Hepatocyte (in vitro differentiated cells): ENCODE measurements around the gene CDK3. TPM values are rescaled to one million over a fixed set of nuclear protein-coding genes. Genes with fewer than 3 reads are reported as not detected.
"Not testable (repeated sequence)": the region's sequence is repeated elsewhere in the genome, so short reads cannot be mapped to it uniquely, and the experiment has no call there.

Experiments
- DNase-seq: peaks from one replicate; pipeline ENCODE4 v3.0.0-alpha.2; 2016; ENCODE audit warnings: low spot score
- H2AFZ ChIP-seq: fragments of 200-600 bp; sonication (generic); 2 replicates; pipeline ENCODE4 v1.6.0; 2016; ENCODE audit warnings: antibody characterized with exemption, mild to moderate bottlenecking
- H3K27ac ChIP-seq: fragments of 200-600 bp; sonication (generic); 2 replicates; pipeline ENCODE4 v1.5.1; 2016; ENCODE audit warnings: mild to moderate bottlenecking
- H3K27me3 ChIP-seq: fragments of 200-600 bp; sonication (generic); 2 replicates; pipeline ENCODE4 v1.6.1; 2016
- H3K36me3 ChIP-seq: fragments of 200-600 bp; sonication (generic); replicated peaks from 2 replicates; pipeline ENCODE4 v1.5.1; 2016; ENCODE audit warnings: low read depth; ENCODE audit not compliant: insufficient read depth
- H3K4me1 ChIP-seq: fragments of 200-600 bp; sonication (generic); 2 replicates; pipeline ENCODE4 v1.5.1; 2016; ENCODE audit warnings: mild to moderate bottlenecking, moderate library complexity; ENCODE audit not compliant: insufficient read depth
- H3K4me2 ChIP-seq: fragments of 200-600 bp; sonication (generic); 2 replicates; pipeline ENCODE4 v1.6.0; 2016
- H3K4me3 ChIP-seq: fragments of 200-600 bp; sonication (generic); 2 replicates; pipeline ENCODE4 v1.5.1; 2016; ENCODE audit warnings: mild to moderate bottlenecking
- H3K79me2 ChIP-seq: fragments of 200-600 bp; sonication (generic); 2 replicates; pipeline ENCODE4 v1.6.0; 2017; ENCODE audit warnings: mild to moderate bottlenecking
- H3K9me2 ChIP-seq: fragments of 200-600 bp; sonication (generic); replicated peaks from 2 replicates; pipeline ENCODE4 v1.6.0; 2017; ENCODE audit warnings: mild to moderate bottlenecking; ENCODE audit not compliant: insufficient read depth
- H3K9me3 ChIP-seq: fragments of 200-600 bp; sonication (generic); 2 replicates; pipeline ENCODE4 v1.5.1; 2016; ENCODE audit warnings: low read depth, mild to moderate bottlenecking
- H4K20me1 ChIP-seq: fragments of 200-600 bp; sonication (generic); 2 replicates; pipeline ENCODE4 v1.6.0; 2016; ENCODE audit warnings: mild to moderate bottlenecking; ENCODE audit not compliant: insufficient read depth, poor library complexity, severe bottlenecking
- EZH2 ChIP-seq: fragments of 200-600 bp; sonication (generic); IDR thresholded peaks from 2 replicates; pipeline ENCODE4 v1.6.1; 2016; ENCODE audit warnings: antibody characterized with exemption, mild to moderate bottlenecking, borderline replicate concordance
- EZH2phosphoT487 ChIP-seq: fragments of 200-600 bp; sonication (generic); IDR thresholded peaks from one replicate; pipeline ENCODE4 v1.6.1; 2018; ENCODE audit warnings: antibody characterized with exemption, mild to moderate bottlenecking, low read depth, moderate library complexity; ENCODE audit not compliant: unreplicated experiment, severe bottlenecking
- WGBS: methylation state at CpG from one replicate; pipeline ENCODE4 v1.1.6; 2016; ENCODE audit warnings: low lambda C conversion rate; ENCODE audit errors: missing lambda C conversion rate; 5-methylcytosine and 5-hydroxymethylcytosine counted together
- polyA plus RNA-seq: library from polyadenylated mRNA; unstranded; fragments of >200 nt; fragmentation: Nextera tagmentation; extraction: Ambion mirVana; gene quantifications from 2 replicates; pipeline ENCODE4 v1.2.1, GENCODE V29; 2016
- total RNA-seq: library from RNA; depleted of rRNA; stranded (reverse); fragments of >200 nt; gene quantifications from 2 replicates; pipeline ENCODE4 v1.2.3, GENCODE V29; 2014
- TF ChIP-seq, protein P1 (sequence below): fragments of 200-600 bp; sonication (generic); IDR thresholded peaks from 2 replicates; pipeline ENCODE4 v1.5.1; 2016; ENCODE audit warnings: antibody characterized with exemption, mild to moderate bottlenecking; ENCODE audit not compliant: poor library complexity

Gene CDK3
- total and polyA plus RNA-seq, 2 experiments from 2014 or later = 7.8 to 10.6 TPM

DNA sequence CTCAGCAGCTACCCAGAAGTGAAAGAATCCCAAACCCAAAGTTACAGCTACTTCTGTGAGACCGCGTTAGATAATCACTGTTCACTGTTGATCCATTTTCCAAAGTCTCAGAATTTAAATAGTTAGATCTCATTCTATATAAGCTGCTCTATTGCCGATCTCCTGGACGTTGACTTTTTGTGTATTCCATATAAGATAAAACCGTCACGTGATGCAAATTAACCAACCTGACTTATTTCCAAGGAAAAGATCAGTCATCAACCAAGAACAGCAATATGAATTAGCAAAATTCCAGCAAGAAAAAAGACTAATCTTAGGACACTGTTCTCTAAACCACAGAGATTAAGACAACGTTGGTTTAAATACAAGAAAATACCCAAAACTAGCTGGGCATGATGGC is 30.0 kb upstream of the CDK3 start:
- Histone ChIP-seq H3K4me3 (no peak overlapping the region), H3K9me2 (no peaks in the 10 kb centered on the region), H4K20me1 (peaks cover 27% of the 10 kb centered on the region), H3K4me2 (no peak overlapping the region), H3K79me2 (peaks cover 92% of the 10 kb centered on the region), H3K27me3 (no peaks in the 10 kb centered on the region), H3K36me3 (no peaks in the 10 kb centered on the region), H3K9me3 (no peaks in the 10 kb centered on the region), H3K27ac (peak overlapping the region; percentile 39), H3K4me1 (peaks cover 1% of the 10 kb centered on the region), H2AFZ (no peak overlapping the region)
- DNase-seq = no peak
- WGBS = 94% methylated on average over 7 of the region's 7 CpGs
- TF ChIP-seq EZH2phosphoT487 (no peak), EZH2 (no peak)
- TF ChIP-seq, protein P1, sequence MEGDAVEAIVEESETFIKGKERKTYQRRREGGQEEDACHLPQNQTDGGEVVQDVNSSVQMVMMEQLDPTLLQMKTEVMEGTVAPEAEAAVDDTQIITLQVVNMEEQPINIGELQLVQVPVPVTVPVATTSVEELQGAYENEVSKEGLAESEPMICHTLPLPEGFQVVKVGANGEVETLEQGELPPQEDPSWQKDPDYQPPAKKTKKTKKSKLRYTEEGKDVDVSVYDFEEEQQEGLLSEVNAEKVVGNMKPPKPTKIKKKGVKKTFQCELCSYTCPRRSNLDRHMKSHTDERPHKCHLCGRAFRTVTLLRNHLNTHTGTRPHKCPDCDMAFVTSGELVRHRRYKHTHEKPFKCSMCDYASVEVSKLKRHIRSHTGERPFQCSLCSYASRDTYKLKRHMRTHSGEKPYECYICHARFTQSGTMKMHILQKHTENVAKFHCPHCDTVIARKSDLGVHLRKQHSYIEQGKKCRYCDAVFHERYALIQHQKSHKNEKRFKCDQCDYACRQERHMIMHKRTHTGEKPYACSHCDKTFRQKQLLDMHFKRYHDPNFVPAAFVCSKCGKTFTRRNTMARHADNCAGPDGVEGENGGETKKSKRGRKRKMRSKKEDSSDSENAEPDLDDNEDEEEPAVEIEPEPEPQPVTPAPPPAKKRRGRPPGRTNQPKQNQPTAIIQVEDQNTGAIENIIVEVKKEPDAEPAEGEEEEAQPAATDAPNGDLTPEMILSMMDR = no peak

DNA sequence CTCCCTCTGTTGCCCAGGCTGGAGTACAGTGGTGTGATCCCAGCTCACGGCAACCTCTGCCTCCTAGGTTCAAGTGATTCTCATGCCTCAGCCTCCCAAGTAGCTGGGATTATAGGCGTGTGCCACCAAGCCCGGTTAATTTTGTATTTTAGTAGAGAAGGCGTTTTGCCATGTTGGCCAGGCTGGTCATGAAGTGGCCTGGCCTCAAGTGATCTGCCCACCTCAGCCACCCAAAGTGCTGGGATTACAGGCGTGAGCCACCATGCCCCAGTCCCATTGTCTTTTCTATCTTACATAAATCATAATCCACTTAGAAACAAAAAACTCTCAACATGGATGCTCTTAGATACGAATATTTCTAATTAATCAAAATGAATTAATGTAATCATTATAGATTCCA is 25.5 kb upstream of the CDK3 start:
- H3K36me3 ChIP-seq, H2AFZ ChIP-seq, H3K9me3 ChIP-seq, H3K4me3 ChIP-seq, H3K9me2 ChIP-seq, DNase-seq, H3K27me3 ChIP-seq: not testable (repeated sequence)
- peaks cover 20% of the 10 kb centered on the region for H3K4me1 ChIP-seq
- peaks cover 13% of the 10 kb centered on the region for H4K20me1 ChIP-seq
- peak overlapping the region; percentile 83 for H3K4me2 ChIP-seq
- 95% methylated on average over 6 of the region's 6 CpGs for WGBS
- peak overlapping the region; percentile 97 for H3K27ac ChIP-seq
- peaks cover 81% of the 10 kb centered on the region for H3K79me2 ChIP-seq

DNA sequence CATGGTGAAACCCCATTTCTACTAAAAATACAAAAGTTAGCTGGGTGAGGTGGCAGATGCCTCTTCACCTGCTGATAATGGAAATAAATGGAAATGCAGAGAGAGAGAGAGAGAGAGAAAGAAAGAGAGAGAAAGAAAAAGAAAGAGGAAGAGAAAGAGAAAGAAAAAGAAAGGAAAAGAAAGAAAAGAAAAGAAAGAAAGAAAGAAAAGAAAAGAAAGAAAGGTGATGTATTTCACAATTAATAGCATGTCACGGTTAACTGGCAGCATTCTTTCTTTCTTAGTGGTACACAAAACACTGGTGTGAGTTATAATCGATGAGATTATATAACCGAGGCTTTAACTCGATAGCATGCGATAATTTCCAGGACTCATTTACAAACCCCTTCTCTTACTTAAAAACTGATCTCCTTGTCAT is 24.9 kb upstream of the CDK3 start:
- H3K79me2 ChIP-seq = peaks cover 81% of the 10 kb centered on the region
- H3K27ac ChIP-seq = peak overlapping the region; percentile 97
- WGBS = 82% methylated on average over 5 of the region's 5 CpGs

DNA sequence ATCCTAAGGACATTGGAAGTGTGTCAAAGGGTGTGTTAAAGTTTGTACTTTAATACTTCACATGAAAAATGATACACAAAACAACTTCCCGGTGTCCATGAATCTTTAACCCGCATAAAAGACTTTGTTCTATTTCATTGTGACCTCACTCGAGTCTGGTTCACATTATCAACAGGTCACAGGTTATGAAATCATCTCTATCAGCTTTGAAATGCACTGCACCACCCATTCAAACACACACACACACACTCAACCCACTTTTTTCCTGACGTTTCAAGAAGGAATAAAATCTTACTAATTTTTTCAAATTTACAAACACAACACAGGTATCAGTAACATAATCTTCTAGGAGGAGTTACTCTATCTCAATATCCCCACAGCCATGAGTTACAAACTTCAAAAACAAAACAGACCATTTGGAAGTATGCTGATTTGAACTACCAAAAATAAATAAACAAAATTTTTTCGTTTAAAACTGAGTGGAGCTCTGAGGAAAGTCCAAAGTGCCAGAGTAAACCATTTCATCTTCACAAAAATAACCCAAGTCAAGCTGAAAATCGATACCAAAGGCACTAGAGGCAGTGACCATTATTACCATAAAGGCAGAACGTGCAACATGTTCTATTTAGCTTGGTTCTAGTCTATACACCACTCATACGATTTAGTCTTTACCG is 24.3 kb upstream of the CDK3 start:
- H2AFZ ChIP-seq = no peak overlapping the region
- H3K27me3 ChIP-seq = no peaks in the 10 kb centered on the region
- no peaks in the 10 kb centered on the region for H3K9me2 ChIP-seq
- H4K20me1 ChIP-seq = peaks cover 11% of the 10 kb centered on the region
- H3K4me2 ChIP-seq = peak overlapping the region; percentile 83
- TF ChIP-seq EZH2phosphoT487 (no peak), EZH2 (no peak)
- TF ChIP-seq, protein P1 = no peak
- peaks cover 81% of the 10 kb centered on the region for H3K79me2 ChIP-seq
- DNase-seq = peak; percentile 26
- peak overlapping the region; percentile 97 for H3K27ac ChIP-seq
- no peaks in the 10 kb centered on the region for H3K9me3 ChIP-seq
- no peak overlapping the region for H3K4me3 ChIP-seq
- H3K4me1 ChIP-seq = peaks cover 31% of the 10 kb centered on the region
- no peaks in the 10 kb centered on the region for H3K36me3 ChIP-seq
- 53% methylated on average over 9 of the region's 9 CpGs for WGBS

More for the DNA sequence above, 24.9 kb upstream of the CDK3 start:
- Histone ChIP-seq H3K36me3 (no peaks in the 10 kb centered on the region), H4K20me1 (peaks cover 13% of the 10 kb centered on the region), H3K9me3 (no peaks in the 10 kb centered on the region), H3K27me3 (no peaks in the 10 kb centered on the region), H3K4me2 (peak overlapping the region; percentile 83), H3K4me1 (peaks cover 26% of the 10 kb centered on the region), H3K9me2 (no peaks in the 10 kb centered on the region), H3K4me3 (no peak overlapping the region), H2AFZ (no peak overlapping the region)
- no peak for DNase-seq
- TF ChIP-seq EZH2phosphoT487 (no peak), EZH2 (no peak)
- TF ChIP-seq, protein P1 = no peak
